DND-41 (cell line): ENCODE data around the gene LRP11.

Experiments used
- ATAC-seq: fragments of 200-7000 bp; cut with Tn5 transposase; 3 replicates; pipeline ENCODE4 v1.9.1; 2021; ENCODE audit warnings: low read depth; ENCODE audit not compliant: insufficient read depth
- DNase-seq: peaks from one replicate; pipeline ENCODE4 v3.0.0-alpha.2; 2020
- H2AFZ ChIP-seq: 2 replicates; pipeline ENCODE4 v1.6.0; 2012; ENCODE audit warnings: low read depth, low read length
- H3K27ac ChIP-seq: 2 replicates; pipeline ENCODE4 v1.5.1; 2012; ENCODE audit warnings: low read length, inconsistent platforms
- H3K27me3 ChIP-seq: fragments of 200-600 bp; sonication (generic); 2 replicates; pipeline ENCODE4 v1.6.0; 2012; ENCODE audit warnings: low read length, mild to moderate bottlenecking, inconsistent platforms; ENCODE audit not compliant: insufficient read depth, poor library complexity
- H3K36me3 ChIP-seq: 2 replicates; pipeline ENCODE4 v1.5.1; 2012; ENCODE audit warnings: low read length, inconsistent platforms; ENCODE audit not compliant: insufficient read depth
- H3K4me1 ChIP-seq: 2 replicates; pipeline ENCODE4 v1.5.1; 2012; ENCODE audit warnings: mild to moderate bottlenecking, low read length; ENCODE audit not compliant: insufficient read depth
- H3K4me2 ChIP-seq: 2 replicates; pipeline ENCODE4 v1.6.0; 2012; ENCODE audit warnings: mild to moderate bottlenecking, moderate library complexity, low read length, inconsistent platforms; ENCODE audit not compliant: insufficient read depth
- H3K4me3 ChIP-seq, 2 experiments: fragments of 200-600 bp in 1 of 2; shearing (Covaris generic) in 1 of 2; 2 replicates each; pipeline ENCODE4 v1.5.1; 2012 to 2016; ENCODE audit warnings: inconsistent platforms in 2 of 2, low read length in 2 of 2, mild to moderate bottlenecking in 2 of 2, low read depth in 1 of 2, moderate library complexity in 1 of 2
- H3K79me2 ChIP-seq: 2 replicates; pipeline ENCODE4 v1.6.0; 2012; ENCODE audit warnings: low read length, inconsistent platforms; ENCODE audit not compliant: insufficient read depth
- H3K9ac ChIP-seq: 2 replicates; pipeline ENCODE4 v1.6.0; 2012; ENCODE audit warnings: low read depth, mild to moderate bottlenecking, inconsistent platforms, low read length, moderate library complexity
- H3K9me3 ChIP-seq: 2 replicates; pipeline ENCODE4 v1.5.1; 2012; ENCODE audit warnings: low read length, moderate library complexity, mild to moderate bottlenecking, inconsistent platforms; ENCODE audit not compliant: insufficient read depth, severe bottlenecking
- H4K20me1 ChIP-seq: 2 replicates; pipeline ENCODE4 v1.6.0; 2012; ENCODE audit warnings: low read length; ENCODE audit not compliant: insufficient read depth
- CTCF ChIP-seq: IDR thresholded peaks from 2 replicates; pipeline ENCODE4 v1.5.1; 2012; ENCODE audit warnings: borderline replicate concordance, low read length, moderate library complexity, mild to moderate bottlenecking; ENCODE audit not compliant: poor library complexity, severe bottlenecking; ENCODE audit errors: extremely low read depth
- EZH2 ChIP-seq: IDR thresholded peaks from 3 replicates; pipeline ENCODE4 v1.6.1; 2012; ENCODE audit warnings: borderline replicate concordance, low read depth, mild to moderate bottlenecking, moderate library complexity, low read length, inconsistent platforms; ENCODE audit not compliant: severe bottlenecking

The LRP11 gene

GRCh38 chr6:149871182-149871581, 7.0 kb upstream of the LRP11 start:
- peaks cover 15% of the 10 kb centered on the region for H3K27me3 ChIP-seq
- H3K79me2 ChIP-seq: no peaks in the 10 kb centered on the region
- no peak overlapping the region for H3K9ac ChIP-seq
- H3K4me3 ChIP-seq: no peak overlapping the region
- H3K9me3 ChIP-seq: peaks cover 3% of the 10 kb centered on the region
- no peak overlapping the region for H3K27ac ChIP-seq
- H3K4me1 ChIP-seq: peaks cover 3% of the 10 kb centered on the region; the same call in 1 of the 2 replicates
- ATAC-seq (no peak), DNase-seq (no peak)
- H4K20me1 ChIP-seq: no peaks in the 10 kb centered on the region
- TF ChIP-seq EZH2 (no peak), CTCF (no peak)
- H2AFZ ChIP-seq: no peak overlapping the region
- H3K4me2 ChIP-seq: no peak overlapping the region
- no peaks in the 10 kb centered on the region for H3K36me3 ChIP-seq

GRCh38 chr6:149869275-149869892, 5.2 kb upstream of the LRP11 start:
- DNase-seq: no peak
- no peak overlapping the region for H3K4me3 ChIP-seq
- peaks cover 10% of the 10 kb centered on the region for H3K27me3 ChIP-seq
- no peaks in the 10 kb centered on the region for H3K36me3 ChIP-seq
- no peak overlapping the region for H3K27ac ChIP-seq
- no peak overlapping the region for H3K4me2 ChIP-seq
- no peak overlapping the region for H2AFZ ChIP-seq
- no peak for ATAC-seq
- H3K9me3 ChIP-seq: peaks cover 3% of the 10 kb centered on the region
- H3K9ac ChIP-seq: no peak overlapping the region
- peaks cover 11% of the 10 kb centered on the region for H3K4me1 ChIP-seq
- no peaks in the 10 kb centered on the region for H3K79me2 ChIP-seq
- TF ChIP-seq EZH2 (no peak), CTCF (no peak)
- no peaks in the 10 kb centered on the region for H4K20me1 ChIP-seq

DNA sequence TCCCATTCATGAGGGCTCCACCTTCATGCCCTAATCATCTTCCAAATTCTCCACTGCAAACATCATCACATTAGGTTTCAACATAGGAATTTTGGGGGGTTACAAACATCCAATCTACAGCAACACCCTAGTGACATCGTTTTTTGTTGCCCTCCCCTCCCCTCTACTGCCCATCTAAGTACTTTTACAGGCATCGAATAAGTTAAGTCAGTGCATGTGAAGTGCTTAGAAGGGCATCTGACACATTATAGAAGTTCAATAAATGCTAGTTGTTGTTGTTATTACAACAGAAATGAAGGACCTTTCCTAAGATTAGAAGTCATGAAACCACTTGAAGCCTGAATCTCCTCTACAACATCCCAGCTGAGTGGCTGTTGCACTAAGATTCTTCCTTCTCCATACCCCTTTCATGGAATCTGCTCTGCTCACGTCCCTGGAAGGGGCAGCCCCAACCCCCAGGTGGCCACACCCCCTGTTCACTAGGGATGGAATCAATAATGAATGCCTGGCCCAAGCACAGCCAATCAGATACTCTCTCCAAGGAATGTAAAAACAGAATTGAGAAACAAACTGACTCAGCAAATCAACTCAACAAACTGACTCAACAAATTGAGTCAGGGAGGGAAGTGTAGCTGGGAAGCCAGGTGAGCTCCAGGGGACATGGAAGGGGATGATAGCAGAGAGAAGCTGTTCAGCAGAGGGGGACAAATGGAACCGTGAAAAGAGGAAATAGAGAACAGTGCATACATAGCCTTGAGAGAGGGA, 3.9 kb upstream of the LRP11 start:
- Histone ChIP-seq H2AFZ (no peak overlapping the region), H4K20me1 (no peaks in the 10 kb centered on the region), H3K4me2 (no peak overlapping the region), H3K27ac (no peak overlapping the region), H3K4me1 (peaks cover 18% of the 10 kb centered on the region), H3K9me3 (peaks cover 3% of the 10 kb centered on the region), H3K27me3 (peaks cover 12% of the 10 kb centered on the region), H3K4me3 (no peak overlapping the region), H3K79me2 (no peaks in the 10 kb centered on the region), H3K36me3 (no peaks in the 10 kb centered on the region), H3K9ac (no peak overlapping the region)
- no peak for ATAC-seq
- no peak for DNase-seq
- no peak for TF ChIP-seq CTCF
- no peak for TF ChIP-seq EZH2
